GM21576 (cell line): ENCODE data around the gene REEP5.
"Not testable (repeated sequence)": the region's sequence is repeated elsewhere in the genome, so short reads cannot be mapped to it uniquely, and the experiment has no call there.

Experiments used
- ATAC-seq: cut with Tn5 transposase; IDR thresholded peaks from one replicate; pipeline ENCODE4 v1.9.1; 2021; ENCODE audit warnings: mild to moderate bottlenecking, moderate library complexity; ENCODE audit not compliant: unreplicated experiment

REEP5 gene

DNA sequence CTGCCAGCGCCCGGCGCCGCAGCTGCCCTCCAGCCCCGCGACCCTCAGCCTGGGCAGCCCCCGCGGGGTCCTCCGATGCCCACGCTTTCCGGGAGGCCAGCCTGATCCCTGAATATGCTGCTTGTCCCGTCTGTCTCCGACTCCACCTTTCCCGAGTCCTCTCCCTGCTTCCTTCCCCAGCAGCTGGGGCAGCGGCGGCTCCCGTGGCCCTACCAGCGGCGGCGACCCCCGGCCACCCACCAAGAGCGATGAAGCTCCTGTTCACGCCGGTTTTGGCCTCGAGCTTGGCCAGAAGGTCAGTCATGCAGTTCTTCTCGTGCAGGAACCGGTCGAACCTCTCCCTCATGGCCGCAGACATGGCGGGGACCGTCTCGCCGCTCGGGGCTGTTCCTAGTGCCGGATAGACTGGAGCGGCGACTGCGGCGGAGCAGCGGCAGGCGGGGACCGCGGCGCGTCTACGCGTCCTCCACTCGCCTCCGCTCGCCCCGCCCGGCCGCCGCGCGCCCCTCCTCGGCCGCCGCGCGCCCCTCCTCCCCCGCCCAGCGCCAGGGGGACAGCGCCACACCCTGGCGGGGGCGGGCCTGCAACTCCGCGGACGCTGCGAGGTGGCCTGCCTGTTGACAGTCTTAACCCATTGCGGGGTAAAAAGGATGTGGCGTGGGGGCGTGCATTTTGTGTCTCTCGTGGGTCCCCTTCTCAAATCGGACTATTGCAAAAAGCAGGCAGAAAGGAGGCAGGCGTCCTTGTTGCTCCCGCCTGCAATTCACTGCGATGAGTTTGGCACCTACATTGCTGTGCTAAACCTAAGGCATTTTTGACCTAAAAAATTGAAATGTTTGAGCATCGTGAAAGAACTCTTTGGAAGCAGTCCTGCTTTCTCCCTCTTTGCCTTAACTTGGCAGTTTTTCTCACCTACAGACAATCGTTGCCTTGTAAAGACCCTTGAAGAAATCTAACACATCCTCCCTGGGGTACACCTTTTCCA lies at the start of gene REEP5:
Gene REEP5 (minus strand): TSS at position 395 of the 985 bp plus-strand sequence. CDS start 37 bp downstream, at position 358.
- ATAC-seq: peak; percentile 51

DNA sequence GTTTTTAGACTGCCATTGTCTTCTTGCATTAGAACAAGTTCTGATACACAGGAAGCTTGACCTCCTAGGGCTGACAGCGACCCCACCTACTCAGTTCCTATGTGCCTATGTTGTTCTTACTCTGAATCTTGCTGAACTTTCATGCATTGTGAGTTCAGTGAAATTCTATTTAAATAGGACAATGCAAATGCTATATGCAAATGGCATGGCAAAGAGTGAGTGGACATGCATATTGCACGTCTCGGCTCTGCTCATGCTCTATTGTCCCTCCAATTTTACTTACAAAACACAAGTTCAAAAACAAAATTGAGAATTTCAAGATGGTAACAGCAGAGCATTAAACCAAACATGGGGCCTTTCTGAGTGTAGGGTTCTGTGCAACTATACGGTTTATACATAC lies 49.2 kb upstream of the REEP5 start:
- ATAC-seq: no peak

DNA sequence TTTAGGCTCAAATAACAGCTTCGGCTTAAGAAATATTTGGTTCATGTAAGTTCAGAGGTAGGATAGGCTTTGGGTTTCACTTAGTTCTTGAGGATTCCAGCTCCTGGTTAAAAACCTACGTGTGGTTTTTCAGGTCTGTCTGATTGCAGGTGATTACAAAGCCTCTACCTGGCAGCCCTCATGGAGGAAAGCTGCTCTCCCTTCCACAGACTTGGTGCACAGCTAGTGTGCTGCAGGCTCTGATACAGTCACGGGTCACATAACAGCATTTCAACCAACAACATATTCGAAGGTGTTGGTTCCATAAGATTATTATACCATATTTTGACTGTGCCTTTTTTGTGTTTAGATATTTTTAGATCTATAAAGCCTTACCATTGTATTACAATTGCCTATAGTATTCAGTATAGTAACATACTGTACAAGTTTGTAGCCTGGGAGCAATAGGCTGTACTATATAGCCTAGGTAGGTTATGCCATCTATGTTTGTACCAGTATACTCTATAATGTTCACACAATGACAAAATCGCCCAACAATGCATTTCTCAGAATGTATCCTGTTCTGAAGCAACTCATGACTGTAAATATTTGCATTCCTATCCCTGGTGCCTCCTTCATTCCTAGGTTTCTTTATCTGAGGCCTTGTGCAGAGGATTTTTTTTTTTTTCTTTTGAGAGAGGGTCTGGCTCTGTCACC lies 46.5 kb upstream of the REEP5 start:
- ATAC-seq: no peak

DNA sequence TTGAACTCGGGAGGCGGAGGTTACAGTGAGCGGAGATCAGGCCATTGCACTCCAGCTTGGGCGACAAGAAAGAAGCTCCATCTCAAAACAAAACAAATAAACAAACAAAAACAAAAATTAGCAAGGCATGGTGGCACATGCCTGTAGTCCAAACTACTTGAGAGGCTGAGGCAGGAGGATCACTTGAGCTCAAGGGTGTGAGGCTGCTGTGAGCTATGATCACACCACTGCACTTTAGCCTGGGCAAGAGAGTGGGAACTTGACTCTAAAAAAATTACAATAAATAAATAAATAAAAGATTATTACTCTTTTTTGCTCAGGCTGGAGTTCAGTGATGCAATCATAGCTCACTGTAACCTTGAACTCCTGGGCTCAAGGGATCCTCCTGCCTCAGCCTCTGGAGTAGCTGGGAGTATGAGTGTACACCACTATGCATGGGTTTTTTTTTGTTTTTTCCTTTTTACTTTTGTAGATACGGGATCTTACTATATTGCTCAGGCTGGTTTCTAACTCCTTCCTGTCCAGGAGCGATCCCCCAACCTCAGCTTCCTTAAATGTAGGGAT lies 45.6 kb upstream of the REEP5 start:
- no peak for ATAC-seq

DNA sequence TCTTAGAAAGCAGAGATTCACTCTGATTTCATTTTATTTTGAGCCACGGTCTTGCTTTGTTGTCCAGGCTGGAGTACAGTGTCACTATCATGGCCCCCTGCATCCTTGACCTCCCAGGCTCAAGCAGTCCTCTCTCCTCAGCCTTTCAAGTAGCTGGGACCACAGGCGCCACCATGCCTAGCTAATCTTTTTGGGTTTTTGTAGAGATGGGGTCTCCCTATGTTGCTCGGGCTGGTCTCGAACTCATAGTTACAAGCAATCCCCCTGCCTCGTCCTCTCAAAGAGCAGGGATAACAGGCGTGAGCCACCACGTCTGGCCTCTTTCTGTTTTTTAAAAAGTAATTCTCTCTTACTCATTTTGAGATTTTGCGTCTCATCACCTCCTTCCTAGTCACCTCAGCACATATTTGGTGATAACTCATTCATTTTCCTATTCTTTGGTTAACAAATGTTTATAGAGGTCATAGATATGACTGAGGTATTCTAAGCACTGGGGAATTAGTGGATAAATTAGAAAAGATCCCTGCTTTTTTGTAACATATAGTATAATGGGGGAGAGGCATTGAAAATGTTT lies 43.8 kb upstream of the REEP5 start:
- no peak for ATAC-seq

DNA sequence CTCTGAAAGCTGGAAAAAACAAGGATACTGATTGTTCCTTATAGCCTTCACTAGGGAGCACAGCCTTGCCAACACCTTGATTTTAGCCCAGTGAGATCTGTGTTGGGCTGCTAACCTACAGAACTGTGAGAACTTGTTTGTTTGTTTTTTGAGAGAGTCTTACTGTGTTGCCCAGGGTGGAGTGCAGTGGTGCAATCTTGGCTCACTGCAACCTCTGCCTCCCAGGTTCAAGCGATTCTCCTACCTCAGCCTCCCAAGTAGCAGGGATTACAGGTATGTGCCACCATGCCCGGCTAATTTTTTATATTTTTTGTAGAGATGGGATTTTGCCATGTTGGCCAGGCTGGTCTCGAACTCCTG lies 41.3 kb upstream of the REEP5 start:
- not testable (repeated sequence) for ATAC-seq

DNA sequence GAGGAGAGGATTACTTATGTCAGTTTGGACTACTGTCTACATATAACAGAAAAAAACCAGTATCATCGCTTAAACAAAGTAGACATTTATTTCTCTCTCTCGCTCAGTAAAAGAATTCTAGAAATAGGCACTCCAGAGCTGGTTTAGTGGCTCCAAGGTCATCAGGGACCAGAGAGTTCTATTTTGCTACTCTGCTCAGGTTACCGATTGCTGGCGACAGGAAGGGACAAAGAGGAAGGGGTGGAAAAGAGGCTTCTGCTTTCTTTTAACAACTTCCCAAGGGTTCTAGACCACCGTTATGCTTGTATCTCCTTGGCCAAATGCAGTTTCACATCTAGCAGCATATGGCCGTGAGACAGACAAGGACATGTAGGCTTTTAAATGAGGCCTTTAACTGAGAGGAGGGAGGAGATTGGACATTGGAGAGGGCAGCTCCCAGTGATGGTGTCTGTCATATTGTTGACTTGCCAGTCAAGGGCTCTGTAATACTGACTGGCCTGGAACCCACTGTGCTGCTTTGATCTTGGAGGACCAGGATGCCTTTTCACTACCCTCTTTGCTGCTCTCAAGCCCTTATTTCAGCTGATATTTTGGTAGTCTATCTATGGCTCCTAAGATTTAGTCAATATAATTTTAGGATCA lies 39.0 kb upstream of the REEP5 start:
- no peak for ATAC-seq

DNA sequence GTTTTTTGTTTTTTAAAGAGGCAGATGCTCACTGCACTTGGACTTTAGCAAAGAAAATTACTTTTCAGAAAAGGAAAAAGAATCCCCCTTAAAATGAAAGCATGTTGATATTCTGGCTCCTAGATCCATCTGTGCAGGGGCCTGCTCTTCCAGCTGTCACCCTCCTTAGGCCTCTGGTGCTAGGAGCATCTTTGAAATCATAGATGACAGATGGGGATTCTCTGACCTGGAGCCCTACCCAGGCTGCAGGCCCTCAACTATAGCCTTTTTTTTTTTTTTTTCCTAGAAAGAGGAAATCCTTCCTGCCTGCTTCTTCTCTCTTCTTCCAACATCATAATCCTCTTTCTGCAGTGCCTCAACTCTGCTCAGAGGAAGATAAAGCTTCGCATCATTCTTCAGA lies 38.3 kb upstream of the REEP5 start:
- no peak for ATAC-seq

DNA sequence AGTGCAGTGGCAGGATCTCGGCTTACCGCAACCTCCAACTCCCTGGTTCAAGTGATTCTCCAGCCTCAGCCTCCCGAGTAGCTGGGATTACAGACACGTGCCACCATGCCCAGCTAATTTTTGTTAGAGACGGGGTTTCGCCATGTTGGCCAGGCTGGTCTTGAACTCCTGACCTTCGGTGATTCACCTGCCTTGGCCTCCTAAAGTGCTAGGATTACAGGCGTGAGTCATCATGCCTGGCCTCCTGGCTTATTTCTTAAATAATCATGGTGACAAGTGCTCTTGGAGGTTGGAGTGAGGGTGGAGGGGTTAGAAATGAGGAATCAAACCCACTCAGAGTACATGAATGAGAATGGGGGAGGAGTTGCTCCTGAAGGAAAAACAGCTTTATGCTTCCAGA lies 37.8 kb upstream of the REEP5 start:
- not testable (repeated sequence) for ATAC-seq

DNA sequence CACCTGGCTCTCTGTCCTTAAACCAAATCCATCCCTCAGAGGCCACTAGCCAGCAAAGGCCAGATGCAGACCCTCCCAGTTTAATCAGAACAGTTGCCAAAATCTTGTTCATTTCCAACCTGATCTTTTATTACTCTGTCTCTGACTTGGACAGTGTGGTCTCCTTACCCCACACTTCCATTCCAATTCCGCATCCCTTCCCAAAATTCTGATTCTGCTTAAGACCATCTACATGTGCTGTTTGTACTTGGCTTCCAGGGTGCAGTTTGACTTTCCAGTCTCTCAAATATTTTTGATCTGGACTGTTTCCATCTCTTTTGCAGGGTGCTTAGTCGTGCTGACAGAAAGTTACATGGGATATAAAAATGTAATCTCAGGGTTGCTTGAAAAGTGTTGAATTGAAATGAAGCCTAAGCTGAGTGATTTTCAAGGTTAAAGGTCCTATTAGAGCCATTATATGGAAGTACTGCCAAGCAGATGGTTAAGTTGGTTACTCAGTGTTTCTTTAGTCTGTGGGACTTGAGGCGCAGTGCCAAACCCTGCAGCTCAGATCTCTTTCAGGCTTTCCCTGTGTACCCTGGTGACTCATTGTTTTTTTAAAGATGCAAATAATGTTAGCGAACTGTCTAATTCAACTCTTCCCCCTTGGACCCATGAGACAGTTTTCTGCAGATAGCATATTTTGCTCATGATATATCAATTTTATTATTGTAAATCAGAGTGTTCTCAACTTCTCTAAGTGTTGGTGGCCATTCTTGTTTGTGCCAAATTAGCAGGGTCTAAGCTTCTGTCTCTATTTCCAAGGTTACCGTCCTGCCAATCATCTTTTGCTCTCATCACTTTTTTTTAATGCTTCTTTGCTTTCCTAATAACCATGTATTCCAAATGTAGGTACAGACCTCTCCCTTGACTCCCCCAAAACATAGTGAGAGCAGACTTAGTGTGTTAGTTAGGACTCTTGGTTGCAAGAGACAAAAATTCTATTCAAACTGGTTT lies 36.4 kb upstream of the REEP5 start:
- peak; percentile 80 for ATAC-seq

DNA sequence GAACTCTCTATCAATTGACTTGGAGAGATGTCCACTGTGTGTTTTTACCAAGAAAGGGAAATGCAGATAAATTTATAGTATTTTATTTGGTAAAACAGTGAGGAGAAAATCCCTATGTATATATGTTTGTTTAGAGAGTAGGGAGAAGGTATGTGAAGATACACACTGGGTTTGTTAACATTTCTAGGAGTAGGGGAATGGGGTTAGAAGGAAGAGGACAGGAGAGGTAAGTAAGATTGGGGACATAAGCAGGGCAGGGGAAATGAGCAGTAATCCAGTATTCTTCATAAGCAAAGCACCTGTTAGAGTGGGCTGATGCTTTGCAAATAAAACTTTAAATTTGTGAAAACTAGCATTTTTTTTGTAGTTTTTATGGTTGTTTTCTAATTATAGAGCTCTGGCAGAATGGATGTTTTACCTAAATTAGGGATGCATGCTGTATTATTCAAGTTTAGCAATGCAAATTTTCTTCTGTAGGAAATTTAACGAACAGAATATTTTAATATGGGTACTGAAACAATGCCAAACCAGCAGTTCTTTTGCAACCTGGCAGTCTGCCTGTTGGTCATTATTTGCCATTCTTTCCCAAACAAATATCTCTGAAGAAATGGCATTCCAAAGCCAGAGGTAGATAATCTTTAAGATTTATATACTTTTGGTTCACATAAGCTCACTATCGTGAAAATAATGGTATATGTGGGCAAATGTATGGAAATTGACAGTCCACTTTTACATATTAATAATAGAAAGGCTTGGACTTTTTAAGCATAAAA lies 35.2 kb upstream of the REEP5 start:
- no peak for ATAC-seq

DNA sequence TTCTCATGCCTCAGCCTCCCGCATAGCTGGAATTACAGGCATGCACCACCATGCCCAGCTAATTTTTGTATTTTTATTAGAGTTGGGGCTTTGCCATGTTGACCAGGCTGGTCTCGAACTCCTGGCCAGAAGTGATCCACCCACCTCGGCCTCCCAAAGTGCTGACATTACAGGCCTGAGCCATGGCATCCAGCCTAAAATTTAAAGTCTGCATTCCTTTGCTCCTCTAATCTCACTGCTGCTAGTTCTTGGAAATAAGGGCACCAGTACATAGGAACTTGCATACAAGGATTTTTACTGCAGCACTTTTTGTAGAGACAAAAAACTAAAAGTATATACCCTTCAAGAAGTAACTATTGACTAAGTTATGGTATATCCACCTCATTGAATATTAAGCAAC lies 34.6 kb upstream of the REEP5 start:
- no peak for ATAC-seq

DNA sequence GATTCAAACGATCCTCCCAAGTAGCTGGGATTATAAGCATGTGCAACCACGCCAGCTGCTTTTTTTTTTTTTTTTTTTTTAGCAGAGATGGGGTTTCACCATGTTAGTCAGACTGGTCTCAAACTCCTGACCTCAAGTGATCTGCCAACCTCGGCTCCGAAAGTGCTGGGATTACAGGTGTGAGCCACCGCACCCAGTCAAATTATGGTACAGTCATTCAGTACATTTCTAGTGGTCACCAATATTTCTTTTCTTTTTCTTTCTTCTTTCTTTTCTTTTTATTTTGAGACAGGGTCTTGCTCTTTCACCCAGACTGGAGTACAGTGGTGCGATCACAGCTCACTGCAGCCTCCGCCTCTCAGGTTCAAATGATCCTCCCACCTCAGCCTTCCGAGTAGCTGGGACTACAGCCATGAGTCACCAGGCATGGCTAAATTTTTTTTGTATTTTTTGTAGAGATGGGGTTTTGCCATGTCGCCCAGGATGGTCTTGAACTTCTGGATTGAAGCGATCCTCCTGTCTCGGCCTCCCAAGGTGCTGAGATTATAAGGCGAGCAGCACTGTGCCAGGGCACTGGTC lies 29.2 kb upstream of the REEP5 start:
- peak; percentile 83 for ATAC-seq

DNA sequence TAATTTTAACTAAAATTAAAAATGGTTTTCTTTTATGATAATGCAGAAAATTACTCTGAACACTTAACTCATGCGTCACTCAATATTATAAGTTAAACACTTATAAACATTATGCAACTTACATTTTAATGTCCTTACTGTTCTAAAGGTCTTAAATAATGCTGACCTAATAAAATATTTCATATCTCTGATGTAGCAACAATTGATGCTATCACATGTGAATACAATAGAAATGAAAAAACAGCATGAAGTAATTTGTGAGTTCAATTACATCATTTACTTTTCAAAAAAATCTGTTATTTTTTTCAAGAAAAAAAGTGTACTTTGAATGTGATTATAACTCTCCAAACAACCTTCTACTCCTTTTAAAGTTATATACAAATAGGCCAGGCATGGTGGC lies 26.4 kb upstream of the REEP5 start:
- no peak for ATAC-seq

DNA sequence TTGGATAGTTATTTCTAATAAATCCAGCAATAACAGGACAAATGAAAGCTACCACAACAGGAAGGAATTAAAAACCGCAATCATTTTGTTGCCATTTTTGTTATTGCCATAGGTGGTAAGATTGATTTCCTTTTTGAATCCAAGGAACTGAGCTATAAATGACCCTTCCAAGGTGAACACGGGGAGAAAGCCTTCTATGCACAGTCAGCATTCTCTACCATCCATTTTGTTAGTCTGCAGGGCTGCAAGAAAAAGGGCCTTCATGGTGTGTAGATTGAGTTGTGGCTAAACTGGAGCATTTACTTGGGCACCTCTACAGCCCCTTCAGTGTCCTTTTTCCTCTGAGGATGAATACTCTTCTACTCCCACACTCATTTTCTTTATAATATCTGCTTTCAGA lies 18.6 kb upstream of the REEP5 start:
- ATAC-seq: no peak

DNA sequence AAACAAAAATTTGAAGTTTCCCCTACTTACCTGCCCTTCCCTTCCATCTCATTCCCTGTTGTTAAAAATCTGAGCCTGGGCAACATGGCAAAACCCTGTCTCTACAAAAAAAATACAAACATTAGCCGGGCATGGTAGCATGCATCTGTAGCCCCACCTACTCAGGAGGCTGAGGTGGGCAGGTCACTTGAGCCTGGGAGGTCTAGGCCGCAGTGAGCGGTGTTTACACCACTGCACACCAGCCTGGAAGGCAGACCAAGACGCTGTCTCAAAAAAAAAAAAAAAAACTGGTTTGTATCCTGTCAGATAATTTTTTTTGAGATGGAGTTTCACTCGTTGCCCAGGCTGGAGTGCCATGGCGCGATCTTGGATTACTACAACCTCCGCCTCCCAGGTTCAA lies 16.3 kb upstream of the REEP5 start:
- no peak for ATAC-seq

DNA sequence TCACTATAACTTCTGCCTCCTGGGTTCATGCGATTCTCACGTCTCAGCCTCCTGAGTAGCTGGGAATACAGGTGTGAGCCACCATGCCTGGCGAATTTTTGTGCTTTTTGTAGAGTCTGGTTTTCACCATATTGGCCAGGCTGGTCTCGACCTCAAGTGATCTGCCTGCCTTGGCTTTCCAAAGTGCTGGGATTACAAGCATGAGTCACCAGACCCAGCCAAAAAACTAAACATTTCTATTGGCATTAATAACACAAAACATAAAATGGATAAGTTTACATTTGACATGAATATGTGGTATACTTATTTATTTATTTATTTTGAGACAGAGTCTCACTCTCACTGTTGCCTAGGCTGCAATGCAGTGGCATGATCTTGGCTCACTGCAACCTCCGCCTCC lies 13.6 kb upstream of the REEP5 start:
- ATAC-seq: no peak

DNA sequence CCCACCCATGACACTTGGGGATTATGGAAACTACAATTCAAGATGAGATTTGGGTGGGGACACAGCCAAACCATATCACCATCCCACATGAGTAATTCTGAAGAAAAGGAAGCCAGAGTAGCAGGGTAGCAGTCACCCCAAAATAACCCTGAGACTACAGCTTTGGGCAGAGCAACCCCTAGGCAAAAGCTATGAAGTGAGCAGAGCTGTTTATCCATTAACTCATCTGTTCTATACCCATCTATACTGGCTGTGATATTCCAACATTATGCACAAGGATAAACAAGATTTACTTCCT lies 12.3 kb upstream of the REEP5 start:
- no peak for ATAC-seq
